Endodermal cell (in vitro differentiated cells): ENCODE measurements around the gene EPB41L3. TPM values are rescaled to one million over a fixed set of nuclear protein-coding genes. Genes with fewer than 3 reads are reported as not detected.

Experiments
- DNase-seq: peaks from one replicate; pipeline ENCODE4 v3.0.0-alpha.2; 2017
- H3K27ac ChIP-seq: 2 replicates; pipeline ENCODE4 v1.5.1; 2013; ENCODE audit warnings: mild to moderate bottlenecking, low read depth, low read length, moderate library complexity
- H3K27me3 ChIP-seq: 2 replicates; pipeline ENCODE4 v1.6.1; 2013; ENCODE audit warnings: mild to moderate bottlenecking, low read length, moderate library complexity; ENCODE audit not compliant: insufficient read depth, control insufficient read depth, poor library complexity, severe bottlenecking
- H3K36me3 ChIP-seq: 2 replicates; pipeline ENCODE4 v1.7.0; 2013; ENCODE audit warnings: mild to moderate bottlenecking, low read length, moderate library complexity; ENCODE audit not compliant: control insufficient read depth, insufficient read depth
- H3K4me1 ChIP-seq: one replicate; pipeline ENCODE4 v1.7.0; 2013; ENCODE audit warnings: low read length; ENCODE audit not compliant: control insufficient read depth, insufficient read depth
- H3K4me3 ChIP-seq: 2 replicates; pipeline ENCODE4 v1.5.1; 2013; ENCODE audit warnings: mild to moderate bottlenecking, low read length, moderate library complexity
- H3K9ac ChIP-seq: 2 replicates; pipeline ENCODE4 v1.6.1; 2013; ENCODE audit warnings: mild to moderate bottlenecking, low read length, moderate library complexity; ENCODE audit not compliant: poor library complexity, severe bottlenecking; ENCODE audit errors: extremely low read depth
- H3K9me3 ChIP-seq: 2 replicates; pipeline ENCODE4 v1.6.1; 2013; ENCODE audit warnings: mild to moderate bottlenecking, low read length, moderate library complexity; ENCODE audit not compliant: control insufficient read depth
- H3K27ac Mint-ChIP-seq: 2 replicates; pipeline ENCODE4 v1.8.0; 2020; ENCODE audit warnings: mixed read lengths
- H3K27me3 Mint-ChIP-seq: 2 replicates; pipeline ENCODE4 v1.8.0; 2021; ENCODE audit warnings: mild to moderate bottlenecking, mixed read lengths; ENCODE audit not compliant: insufficient read depth
- H3K36me3 Mint-ChIP-seq: 2 replicates; pipeline ENCODE4 v1.8.0; 2020; ENCODE audit warnings: low read depth, mixed read lengths
- H3K4me1 Mint-ChIP-seq: 2 replicates; pipeline ENCODE4 v1.8.0; 2020; ENCODE audit warnings: mixed read lengths
- H3K4me3 Mint-ChIP-seq: 2 replicates; pipeline ENCODE4 v1.8.0; 2020; ENCODE audit warnings: mild to moderate bottlenecking, moderate library complexity, mixed read lengths
- H3K9me3 Mint-ChIP-seq: 2 replicates; pipeline ENCODE4 v1.8.0; 2020; ENCODE audit warnings: mild to moderate bottlenecking, mixed read lengths
- CTCF ChIP-seq: fragments of 200-600 bp; sonication (generic); conservative IDR thresholded peaks from 2 replicates; pipeline ENCODE4 v1.5.0; 2021; ENCODE audit warnings: antibody characterized with exemption, mild to moderate bottlenecking
- WGBS, 2 experiments: methylation state at CpG; one replicate each; pipeline versions ENCODE4 v1.1.5 to v1.1.7; 2013; ENCODE audit warnings: missing lambda C conversion rate in 2 of 2, mixed read lengths in 1 of 2; ENCODE audit not compliant: insufficient coverage in 1 of 2, insufficient read length in 1 of 2; 5-methylcytosine and 5-hydroxymethylcytosine counted together
- total RNA-seq, 2 donors: library from RNA; stranded (reverse); fragmentation: NEBNext Ultra II Directional in 1 of 2; extraction: Animal tissue kit (Norgen Biotek cat#: 25700) in 1 of 2; gene quantifications; 2 replicates in 1 of 2; 3 replicates in 1 of 2; pipeline ENCODE4 v1.2.1, GENCODE V29; 2021

EPB41L3 gene
- total RNA-seq, 2 donors from 2014 or later, result 49.3 to 51.6 TPM

GRCh38 chr18:5516841-5517240 is 27.0 kb downstream of the EPB41L3 start:
- peaks cover 17% of the 10 kb centered on the region for H3K4me1 ChIP-seq
- 91 to 96% methylated on average over 6 of the region's 6 CpGs for WGBS, 2 experiments
- H3K27me3 ChIP-seq, result no peaks in the 10 kb centered on the region
- H3K36me3 ChIP-seq, result no peaks in the 10 kb centered on the region
- H3K27ac ChIP-seq, result no peak overlapping the region
- no peak overlapping the region for H3K4me3 ChIP-seq
- Mint-ChIP-seq H3K36me3 (no peaks in the 10 kb centered on the region), H3K27ac (peak overlapping the region; percentile 54), H3K27me3 (no peaks in the 10 kb centered on the region), H3K4me3 (no peak overlapping the region), H3K4me1 (peaks cover 42% of the 10 kb centered on the region), H3K9me3 (no peaks in the 10 kb centered on the region)
- TF ChIP-seq CTCF, result no peak
- H3K9ac ChIP-seq, result no peak overlapping the region
- no peak for DNase-seq
- H3K9me3 ChIP-seq, result no peaks in the 10 kb centered on the region

- no peak for TF ChIP-seq CTCF
- H3K4me1 Mint-ChIP-seq, result peaks cover 53% of the 10 kb centered on the region
- H3K36me3 Mint-ChIP-seq, result no peaks in the 10 kb centered on the region
- H3K4me3 ChIP-seq, result peak overlapping the region; percentile 42
- peak overlapping the region; percentile 25 for H3K4me3 Mint-ChIP-seq
- H3K9me3 Mint-ChIP-seq, result no peaks in the 10 kb centered on the region
- WGBS, 2 experiments, result 88 to 100% methylated on average over 1 to 3 of the region's 3 CpGs
- no peak overlapping the region for H3K27ac Mint-ChIP-seq
- no peak overlapping the region for H3K27ac ChIP-seq
- H3K27me3 Mint-ChIP-seq, result no peaks in the 10 kb centered on the region
- no peaks in the 10 kb centered on the region for H3K9me3 ChIP-seq
- no peaks in the 10 kb centered on the region for H3K27me3 ChIP-seq
- no peak for DNase-seq
- H3K4me1 ChIP-seq, result peaks cover 17% of the 10 kb centered on the region
- no peaks in the 10 kb centered on the region for H3K36me3 ChIP-seq
- no peak overlapping the region for H3K9ac ChIP-seq
Observed at GRCh38 chr18:5515011-5515784, 28.6 kb downstream of the EPB41L3 start.

- no peak for TF ChIP-seq CTCF
- no CpG with 5 or more reads among the region's 1 CpG for WGBS, 2 experiments
- H3K4me1 ChIP-seq, result peaks cover 17% of the 10 kb centered on the region
- H3K27ac Mint-ChIP-seq, result no peak overlapping the region
- no peak for DNase-seq
- H3K36me3 ChIP-seq, result no peaks in the 10 kb centered on the region
- H3K27ac ChIP-seq, result no peak overlapping the region
- H3K27me3 Mint-ChIP-seq, result no peaks in the 10 kb centered on the region
- H3K4me3 Mint-ChIP-seq, result no peak overlapping the region
- no peak overlapping the region for H3K4me3 ChIP-seq
- no peaks in the 10 kb centered on the region for H3K36me3 Mint-ChIP-seq
- no peaks in the 10 kb centered on the region for H3K9me3 Mint-ChIP-seq
- H3K9me3 ChIP-seq, result no peaks in the 10 kb centered on the region
- H3K9ac ChIP-seq, result no peak overlapping the region
- H3K27me3 ChIP-seq, result no peaks in the 10 kb centered on the region
- H3K4me1 Mint-ChIP-seq, result peaks cover 52% of the 10 kb centered on the region
Observed at GRCh38 chr18:5513947-5514346, 29.9 kb downstream of the EPB41L3 start.
